Chondrocyte (in vitro differentiated cells): ENCODE measurements around the gene TYMP. TPM values are rescaled to one million over a fixed set of nuclear protein-coding genes. Genes with fewer than 3 reads are reported as not detected.

ENCODE experiments used
- DNase-seq: peaks from one replicate; pipeline ENCODE4 v3.0.0; 2021; ENCODE audit warnings: mixed read lengths, low spot score
- H3K27ac Mint-ChIP-seq: one replicate; pipeline ENCODE4 v1.8.0; 2021; ENCODE audit warnings: mild to moderate bottlenecking, moderate library complexity, mixed read lengths; ENCODE audit not compliant: unreplicated experiment
- H3K27me3 Mint-ChIP-seq: 2 replicates; pipeline ENCODE4 v1.8.0; 2021; ENCODE audit warnings: low read depth, mixed read lengths
- H3K36me3 Mint-ChIP-seq: 2 replicates; pipeline ENCODE4 v1.8.0; 2021; ENCODE audit warnings: low read depth, mixed read lengths
- H3K4me1 Mint-ChIP-seq: 2 replicates; pipeline ENCODE4 v1.8.0; 2021; ENCODE audit warnings: low read depth, mild to moderate bottlenecking, mixed read lengths
- H3K4me3 Mint-ChIP-seq: one replicate; pipeline ENCODE4 v1.8.0; 2021; ENCODE audit warnings: mild to moderate bottlenecking, moderate library complexity, mixed read lengths; ENCODE audit not compliant: unreplicated experiment
- H3K9me3 Mint-ChIP-seq: 2 replicates; pipeline ENCODE4 v1.8.0; 2021; ENCODE audit warnings: low read depth, mixed read lengths
- total RNA-seq: library from RNA; stranded (reverse); gene quantifications from 3 replicates; pipeline ENCODE4 v1.2.1, GENCODE V29; 2021
- TF ChIP-seq, protein P1 (sequence below): fragments of 200-600 bp; sonication (generic); IDR thresholded peaks from 2 replicates; pipeline ENCODE4 v1.5.0; 2021; ENCODE audit warnings: antibody characterized with exemption, mild to moderate bottlenecking, moderate library complexity

Gene TYMP
- total RNA-seq, 1 donor from 2014 or later, result 39.5 TPM

DNA sequence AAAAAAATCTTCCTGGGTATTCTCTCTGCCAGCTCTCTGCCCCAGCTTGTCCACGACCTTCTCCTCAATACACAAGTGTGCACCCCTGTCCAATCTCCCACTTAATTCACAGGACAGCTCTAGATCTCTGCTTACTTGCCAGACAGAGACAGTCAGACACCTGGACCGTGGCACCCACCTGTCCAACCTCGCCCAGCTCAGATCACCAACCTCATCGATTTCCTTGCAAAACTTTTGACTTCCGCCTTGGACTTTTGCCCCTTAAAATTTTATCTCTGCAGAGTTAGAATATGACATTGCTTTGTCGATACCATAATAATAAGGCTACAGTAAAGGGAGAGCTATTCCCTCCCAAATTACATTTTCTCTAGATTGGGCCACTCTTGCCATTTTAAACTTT lies 32.7 kb downstream of the TYMP start:
- Mint-ChIP-seq H3K9me3 (no peaks in the 10 kb centered on the region), H3K4me3 (no peak overlapping the region), H3K36me3 (peaks cover 3% of the 10 kb centered on the region), H3K4me1 (no peaks in the 10 kb centered on the region), H3K27ac (no peak overlapping the region), H3K27me3 (no peaks in the 10 kb centered on the region)
- no peak for DNase-seq
- TF ChIP-seq, protein P1, sequence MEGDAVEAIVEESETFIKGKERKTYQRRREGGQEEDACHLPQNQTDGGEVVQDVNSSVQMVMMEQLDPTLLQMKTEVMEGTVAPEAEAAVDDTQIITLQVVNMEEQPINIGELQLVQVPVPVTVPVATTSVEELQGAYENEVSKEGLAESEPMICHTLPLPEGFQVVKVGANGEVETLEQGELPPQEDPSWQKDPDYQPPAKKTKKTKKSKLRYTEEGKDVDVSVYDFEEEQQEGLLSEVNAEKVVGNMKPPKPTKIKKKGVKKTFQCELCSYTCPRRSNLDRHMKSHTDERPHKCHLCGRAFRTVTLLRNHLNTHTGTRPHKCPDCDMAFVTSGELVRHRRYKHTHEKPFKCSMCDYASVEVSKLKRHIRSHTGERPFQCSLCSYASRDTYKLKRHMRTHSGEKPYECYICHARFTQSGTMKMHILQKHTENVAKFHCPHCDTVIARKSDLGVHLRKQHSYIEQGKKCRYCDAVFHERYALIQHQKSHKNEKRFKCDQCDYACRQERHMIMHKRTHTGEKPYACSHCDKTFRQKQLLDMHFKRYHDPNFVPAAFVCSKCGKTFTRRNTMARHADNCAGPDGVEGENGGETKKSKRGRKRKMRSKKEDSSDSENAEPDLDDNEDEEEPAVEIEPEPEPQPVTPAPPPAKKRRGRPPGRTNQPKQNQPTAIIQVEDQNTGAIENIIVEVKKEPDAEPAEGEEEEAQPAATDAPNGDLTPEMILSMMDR, result no peak

DNA sequence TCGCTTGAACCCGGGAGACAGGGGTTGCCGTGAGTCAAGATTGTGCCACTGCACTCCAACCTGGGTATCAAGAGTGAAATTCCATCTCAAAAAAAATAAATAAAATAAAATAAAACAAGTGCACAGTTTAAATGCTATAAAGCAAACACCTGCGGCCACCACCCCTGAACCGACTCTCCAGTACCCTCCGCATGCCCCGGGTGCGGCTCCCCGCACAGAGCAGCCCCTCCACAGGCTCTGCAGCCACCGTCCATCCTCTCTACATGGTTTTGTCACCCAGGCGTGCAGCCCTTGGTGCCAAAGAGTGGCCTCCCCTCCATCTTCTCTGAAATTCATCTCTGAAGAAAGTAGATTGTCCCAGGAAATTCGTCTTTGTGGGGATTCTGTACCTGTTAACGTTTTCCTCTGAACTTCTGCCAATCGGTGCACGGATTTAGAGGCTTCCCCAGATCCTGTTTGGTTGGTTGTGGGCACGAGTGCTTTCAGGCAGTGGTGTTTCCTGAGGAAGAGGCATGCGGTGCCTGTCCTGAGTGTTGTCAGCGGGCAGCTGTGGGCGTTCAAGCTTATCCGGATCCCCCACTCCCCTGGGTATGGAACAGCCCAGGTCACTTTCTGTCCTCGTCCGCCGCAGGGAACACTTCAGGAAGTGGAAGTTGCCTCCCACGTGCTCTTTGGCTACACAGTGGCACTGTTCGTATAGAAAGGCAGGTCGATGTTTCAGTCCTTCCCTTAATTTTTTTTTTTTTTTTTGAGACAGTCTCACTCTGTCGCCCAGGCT lies 39.1 kb downstream of the TYMP start:
- Mint-ChIP-seq H3K4me3 (no peak overlapping the region), H3K27ac (peak overlapping the region; percentile 72), H3K27me3 (no peaks in the 10 kb centered on the region), H3K4me1 (peaks cover 10% of the 10 kb centered on the region), H3K36me3 (no peaks in the 10 kb centered on the region), H3K9me3 (no peaks in the 10 kb centered on the region)
- TF ChIP-seq, protein P1, result no peak
- DNase-seq, result no peak

DNA sequence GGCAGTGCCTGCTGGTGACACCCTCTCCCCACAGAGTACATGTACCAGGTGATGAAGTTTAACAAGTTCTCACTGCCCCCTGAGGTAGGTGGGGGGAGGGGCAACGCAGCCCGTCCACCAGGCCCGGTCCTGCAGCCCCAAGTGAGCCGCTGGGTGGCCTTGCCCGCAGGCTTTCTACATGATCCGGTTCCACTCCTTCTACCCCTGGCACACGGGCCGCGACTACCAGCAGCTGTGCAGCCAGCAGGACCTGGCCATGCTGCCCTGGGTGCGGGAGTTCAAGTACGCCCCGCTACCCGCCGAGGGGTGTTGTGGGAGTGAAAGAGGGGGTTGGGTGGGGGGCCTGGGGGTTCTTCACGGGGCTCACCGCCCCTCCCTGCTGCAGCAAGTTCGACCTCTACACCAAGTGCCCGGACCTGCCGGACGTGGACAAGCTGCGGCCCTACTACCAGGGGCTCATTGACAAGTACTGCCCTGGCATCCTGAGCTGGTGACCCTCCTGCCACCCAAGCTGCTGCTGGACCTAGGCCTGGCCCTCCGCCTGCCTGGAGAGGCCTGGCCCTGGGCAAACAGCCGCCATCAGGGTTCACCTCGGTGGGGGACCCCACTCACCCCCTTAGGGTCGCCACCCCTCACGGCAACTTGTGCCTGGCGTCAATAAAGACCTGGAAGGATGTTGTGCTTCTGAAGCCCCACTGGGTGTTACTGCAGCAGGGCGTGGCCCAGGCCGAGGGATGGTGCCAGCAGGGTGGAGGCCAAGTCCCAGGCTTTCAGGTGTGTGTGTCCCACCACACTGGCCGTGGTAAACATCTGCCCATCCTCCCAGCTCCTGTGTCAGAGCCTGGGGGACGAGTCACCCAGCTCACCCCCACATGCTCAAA lies 40.2 kb downstream of the TYMP start:
- Mint-ChIP-seq H3K4me3 (no peak overlapping the region), H3K27me3 (no peaks in the 10 kb centered on the region), H3K4me1 (peaks cover 16% of the 10 kb centered on the region), H3K36me3 (no peaks in the 10 kb centered on the region), H3K9me3 (no peaks in the 10 kb centered on the region), H3K27ac (no peak overlapping the region)
- TF ChIP-seq, protein P1, result no peak
- DNase-seq, result peak; percentile 93

DNA sequence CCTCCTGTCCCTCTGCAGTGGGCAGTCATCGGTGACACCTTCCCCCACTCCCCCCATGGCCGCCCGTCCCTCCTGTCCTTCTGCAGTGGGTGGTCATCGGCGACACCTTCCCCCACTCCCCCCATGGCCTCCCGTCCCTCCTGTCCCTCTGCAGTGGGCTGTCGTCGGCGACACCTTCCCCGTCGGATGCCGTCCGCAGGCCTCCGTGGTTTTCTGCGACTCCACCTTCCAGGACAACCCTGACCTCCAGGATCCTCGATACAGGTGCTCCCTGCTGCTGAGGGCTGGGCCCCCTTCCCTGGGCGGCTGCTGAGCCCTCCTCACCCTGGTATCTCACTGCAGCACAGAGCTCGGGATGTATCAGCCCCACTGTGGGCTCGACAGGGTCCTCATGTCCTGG lies 40.9 kb downstream of the TYMP start:
- TF ChIP-seq, protein P1, result no peak
- Mint-ChIP-seq H3K9me3 (no peaks in the 10 kb centered on the region), H3K36me3 (peaks cover 2% of the 10 kb centered on the region), H3K4me1 (peaks cover 20% of the 10 kb centered on the region), H3K27me3 (no peaks in the 10 kb centered on the region), H3K27ac (no peak overlapping the region), H3K4me3 (no peak overlapping the region)
- DNase-seq, result no peak

DNA sequence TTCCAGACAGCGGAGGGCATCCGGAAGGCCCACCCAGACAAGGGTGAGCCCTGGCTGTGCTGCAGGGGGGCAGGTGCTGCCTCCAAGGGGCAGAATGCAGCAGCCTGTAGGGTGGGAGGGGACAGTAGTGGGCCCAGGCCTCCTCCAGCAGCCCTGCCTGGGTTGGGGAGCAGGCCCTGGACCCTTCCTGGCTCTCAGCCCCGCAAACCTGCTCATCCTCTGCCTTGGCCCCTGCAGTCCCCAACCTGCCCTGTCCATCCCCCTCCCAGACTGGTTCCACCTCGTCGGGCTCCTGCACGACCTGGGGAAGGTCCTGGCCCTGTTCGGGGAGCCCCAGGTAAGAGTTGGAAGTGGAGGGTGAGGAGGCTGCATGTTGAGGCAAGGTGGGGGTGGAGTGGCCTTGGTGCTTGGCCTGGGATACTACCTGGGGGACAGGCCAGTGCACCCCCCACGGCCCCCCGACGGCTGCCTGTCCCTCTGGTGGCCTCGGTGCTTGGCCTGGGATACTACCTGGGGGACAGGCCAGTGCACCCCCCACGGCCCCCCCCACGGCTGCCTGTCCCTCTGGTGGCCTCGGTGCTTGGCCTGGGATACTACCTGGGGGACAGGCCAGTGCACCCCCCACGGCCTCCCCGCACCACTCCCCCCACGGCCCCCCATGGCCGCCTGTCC lies 41.7 kb downstream of the TYMP start:
- Mint-ChIP-seq H3K9me3 (no peaks in the 10 kb centered on the region), H3K27ac (no peak overlapping the region), H3K36me3 (peaks cover 2% of the 10 kb centered on the region), H3K27me3 (no peaks in the 10 kb centered on the region), H3K4me1 (peaks cover 23% of the 10 kb centered on the region), H3K4me3 (no peak overlapping the region)
- TF ChIP-seq, protein P1, result no peak
- no peak for DNase-seq
